OCI-LY7 (cell line): ENCODE measurements around the gene MEP1B.

Source experiments
- CTCF ChIP-seq: fragments of 200-600 bp; sonication (generic); conservative IDR thresholded peaks from 2 replicates; pipeline ENCODE4 v1.5.1; 2014; ENCODE audit warnings: mild to moderate bottlenecking, antibody characterized with exemption, low read length, moderate library complexity, mixed read lengths
- EZH2phosphoT487 ChIP-seq: fragments of 200-600 bp; sonication (generic); IDR thresholded peaks from 2 replicates; pipeline ENCODE4 v1.6.1; 2018; ENCODE audit warnings: low read depth, borderline replicate concordance, mild to moderate bottlenecking, mixed run types, antibody characterized with exemption, low read length, moderate library complexity, mixed read lengths

- TF ChIP-seq CTCF (no peak), EZH2phosphoT487 (no peak)
These were observed 69.7 kb downstream of the MEP1B start for GRCh38 chr18:32259553-32259952.
